Dermis microvascular lymphatic vessel endothelial cell (primary cell): ENCODE data around the gene CEBPA. TPM values are rescaled to one million over a fixed set of nuclear protein-coding genes. Genes with fewer than 3 reads are reported as not detected.
A peak's percentile ranks its signal among the peaks of the same experiment; 100 is the strongest.

Experiments used
- DNase-seq, 2 donors: peaks; one replicate each; pipeline versions ENCODE4 v3.0.0 to v3.0.0-alpha.2; 2010; ENCODE audit warnings: low read depth in 2 of 2
- total RNA-seq: library from RNA; depleted of rRNA; stranded (reverse); fragments of >200 nt; gene quantifications from 2 replicates; pipeline ENCODE4 v1.2.1, GENCODE V29; 2014

CEBPA gene
- 0.13 TPM in 2 replicates for total RNA-seq

GRCh38 chr19:33302175-33302973 is at the start of gene CEBPA:
Gene CEBPA (minus strand): TSS chr19:33302534. CDS start chr19:33302414, 120 bp downstream.
- DNase-seq: peak; percentile 61 to 86

DNA sequence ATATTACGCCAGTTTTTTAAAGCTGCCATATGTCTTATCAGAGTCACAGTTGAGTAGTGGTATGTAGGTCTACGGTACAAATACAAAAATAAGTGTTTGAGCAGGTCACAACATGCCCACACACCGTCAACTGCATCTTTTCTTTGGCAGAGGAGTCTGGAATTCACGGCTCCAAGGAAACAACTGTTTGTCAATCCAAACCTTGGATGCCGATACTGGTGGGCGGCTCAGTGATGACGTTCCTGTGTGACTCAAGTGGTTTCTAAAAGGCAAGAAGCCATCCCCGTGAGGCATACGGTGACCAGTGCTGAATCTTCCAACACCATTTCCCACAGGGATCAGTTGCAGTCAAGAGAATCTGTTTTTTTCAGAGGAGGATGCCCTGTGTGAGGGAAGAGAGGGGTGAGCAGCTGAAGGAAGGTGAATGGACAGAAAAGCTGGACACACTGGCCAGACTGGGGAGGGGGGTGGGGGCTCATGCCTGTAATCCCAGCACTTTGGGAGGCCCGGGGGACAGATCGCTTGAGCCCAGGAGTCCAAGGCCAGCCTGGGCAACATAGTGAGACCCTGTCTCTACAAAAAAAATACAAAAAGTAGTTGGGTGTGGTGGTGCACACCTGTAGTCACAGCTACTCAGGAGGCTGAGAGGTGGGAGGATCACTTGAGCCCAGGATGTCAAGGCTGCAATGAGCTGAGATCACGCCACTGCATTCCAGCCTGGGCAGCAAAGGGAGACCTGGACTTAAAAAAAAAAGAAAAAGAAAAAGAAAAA is 48.4 kb upstream of the CEBPA start:
- DNase-seq: no peak

DNA sequence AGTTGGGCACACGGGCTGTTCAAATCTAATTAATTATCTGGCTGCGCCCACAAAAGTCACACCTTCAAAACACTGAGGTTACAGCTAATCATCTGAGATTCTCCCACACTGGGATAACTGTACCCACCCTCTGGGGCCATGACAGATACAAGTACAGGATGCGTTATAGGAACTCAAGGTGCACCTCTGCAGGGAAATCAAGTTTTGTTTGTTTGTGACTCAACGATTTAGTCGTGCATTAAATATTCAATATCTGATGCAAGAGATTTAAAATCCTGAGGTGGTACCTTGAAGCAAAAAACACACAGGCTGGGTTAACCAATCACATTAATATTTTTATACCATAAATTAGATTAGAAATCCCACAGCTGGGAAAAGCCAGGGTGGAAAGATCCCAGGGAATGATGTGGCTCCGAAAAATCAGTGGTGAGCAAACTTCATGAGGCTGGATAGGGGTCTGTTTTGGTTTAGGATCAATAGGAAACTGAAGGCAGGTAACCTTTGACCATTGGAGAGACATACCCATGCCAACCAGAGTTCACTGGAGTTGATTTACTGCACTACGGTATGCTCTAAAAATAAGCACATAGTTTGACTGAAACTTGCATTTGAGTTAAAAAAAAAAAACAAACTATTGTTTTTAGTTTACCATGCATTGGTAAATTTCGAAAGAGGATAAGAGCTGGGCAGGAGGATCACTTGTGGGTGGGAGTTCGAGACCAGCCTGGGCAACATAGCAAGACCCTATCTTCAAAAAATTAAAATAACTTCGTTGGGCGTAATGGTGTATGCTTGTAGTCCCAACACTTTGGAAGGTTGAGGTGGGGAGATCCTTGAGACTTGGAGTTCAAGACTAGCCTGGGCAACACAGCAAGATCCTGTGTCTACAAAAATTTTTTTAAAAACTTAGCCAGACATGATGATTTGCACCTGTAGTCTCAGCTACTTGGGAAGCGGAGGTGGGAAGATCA is 47.3 kb upstream of the CEBPA start:
- no peak for DNase-seq

DNA sequence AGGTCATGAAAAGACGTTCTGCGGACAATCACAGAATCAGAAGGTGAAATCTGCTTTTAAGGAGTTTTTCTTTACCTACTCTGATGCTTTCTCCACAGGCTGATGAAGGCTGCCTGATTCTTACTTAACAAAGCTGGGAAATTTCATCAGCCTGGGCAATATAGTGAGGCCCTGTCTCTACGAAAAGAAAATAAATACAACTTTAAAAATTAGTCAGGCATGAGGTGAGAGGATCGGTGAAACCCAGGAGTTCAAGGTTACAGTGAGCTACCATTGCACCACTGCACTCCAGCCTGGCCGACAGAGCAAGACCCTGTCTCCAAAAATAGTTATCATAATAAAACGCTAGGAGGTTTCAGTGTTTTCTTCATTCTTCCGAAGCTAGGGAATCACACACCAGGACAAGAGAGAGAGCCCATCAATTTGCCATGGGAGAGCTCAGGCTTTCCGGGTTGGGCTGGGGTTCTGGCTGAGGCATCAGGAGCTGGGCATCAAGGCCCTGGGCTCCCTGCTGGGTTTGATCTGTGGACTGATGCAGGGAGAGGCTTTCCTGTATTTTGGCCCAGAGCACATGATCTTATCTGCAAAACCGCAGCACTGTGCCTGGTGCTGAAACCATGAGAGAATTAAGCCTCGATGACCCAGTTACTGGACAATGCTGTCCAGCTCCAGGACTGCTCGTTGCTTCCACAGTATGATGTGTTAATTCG is 46.1 kb upstream of the CEBPA start:
- DNase-seq: no peak

DNA sequence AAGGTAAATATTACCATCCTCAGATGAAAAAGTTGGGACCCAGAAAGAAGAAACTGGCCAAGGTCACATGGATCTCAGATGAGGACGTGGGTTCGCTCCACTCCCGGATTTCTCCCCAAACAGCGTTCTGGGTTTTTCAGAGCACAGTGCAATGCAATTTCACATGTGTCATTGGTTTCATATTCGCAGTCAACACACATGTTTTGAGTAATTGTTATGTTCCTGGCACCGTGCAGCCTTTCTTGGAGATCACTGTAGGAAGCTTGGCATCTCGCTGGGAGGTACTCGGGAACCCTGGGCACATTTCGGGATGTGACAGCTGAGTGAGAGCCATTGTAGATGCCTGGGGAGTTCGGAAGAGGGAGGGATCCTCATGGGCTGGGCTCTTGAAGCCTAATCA is 45.0 kb upstream of the CEBPA start:
- DNase-seq: no peak

DNA sequence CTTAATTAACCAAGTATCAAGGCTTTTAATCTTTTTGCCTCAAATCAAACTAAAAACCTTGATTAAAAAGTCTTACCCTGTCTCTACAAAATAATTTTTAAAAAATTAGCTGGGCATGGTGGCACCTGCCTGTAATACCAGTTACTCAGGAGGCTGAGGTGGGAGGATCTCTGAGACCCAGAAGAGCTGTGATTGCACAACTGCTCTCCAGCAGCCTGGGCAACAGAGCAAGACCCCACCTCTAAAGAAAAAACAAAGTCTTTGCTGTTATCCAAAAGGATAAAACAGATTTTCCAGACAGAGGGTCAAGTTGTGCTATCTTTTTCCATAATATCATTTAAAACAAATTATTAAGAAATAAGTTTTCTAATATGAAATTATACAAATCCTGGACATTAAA is 44.3 kb upstream of the CEBPA start:
- no peak for DNase-seq

GRCh38 chr19:33345163-33345562 is 42.8 kb upstream of the CEBPA start:
- no peak for DNase-seq

DNA sequence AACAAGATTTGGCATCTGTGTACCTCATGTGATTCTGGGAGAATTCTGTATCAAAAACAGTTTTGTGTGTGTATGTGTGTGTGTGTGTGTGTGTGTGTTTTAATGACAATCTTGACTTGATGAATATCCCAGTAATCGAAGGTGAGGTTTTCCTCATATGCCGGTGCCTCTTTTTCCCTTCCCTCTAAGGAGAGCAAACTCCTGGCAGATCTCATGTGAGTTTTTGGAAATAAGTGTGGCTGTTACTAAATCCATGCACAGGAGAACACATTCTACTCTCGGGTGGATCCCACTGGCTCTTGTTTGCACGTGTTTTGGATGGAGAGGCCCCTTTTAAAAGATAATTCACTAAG is 42.2 kb upstream of the CEBPA start:
- DNase-seq: no peak

DNA sequence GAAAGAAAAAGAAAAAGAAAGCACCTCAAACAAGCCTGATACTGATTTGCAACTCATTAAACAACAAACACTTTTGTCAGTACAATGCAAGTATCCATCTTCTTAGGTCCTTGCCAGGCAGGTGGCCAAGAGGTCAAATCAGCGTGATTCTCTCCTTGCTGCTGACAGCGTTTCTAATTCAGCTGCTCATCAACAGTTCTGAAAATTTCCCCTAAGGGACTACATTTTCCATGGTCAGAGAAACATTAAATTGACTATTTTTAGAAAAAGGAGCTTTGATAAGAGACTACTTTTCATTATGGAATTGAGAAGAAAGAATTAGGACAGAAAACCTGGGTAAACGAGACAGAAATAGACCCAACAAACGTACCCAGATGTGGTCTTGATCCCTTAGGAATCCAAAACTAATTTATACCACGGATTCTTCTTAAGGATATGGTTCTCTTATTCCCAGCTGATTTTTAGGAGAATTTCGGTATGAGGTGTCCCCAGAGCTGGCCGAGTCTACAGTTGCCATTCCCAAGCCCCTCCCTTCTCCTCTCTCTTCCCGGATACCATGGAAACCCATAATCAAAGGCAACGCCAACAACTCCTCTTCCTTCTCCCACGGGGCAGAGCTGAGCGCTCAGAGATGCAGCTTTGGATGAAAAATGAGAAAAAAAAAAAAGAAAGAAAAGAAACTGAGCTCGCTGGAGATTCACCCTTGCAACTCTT is 41.7 kb upstream of the CEBPA start:
- DNase-seq: no peak

- DNase-seq: no peak
These were observed 41.0 kb upstream of the CEBPA start for GRCh38 chr19:33343301-33343700.

DNA sequence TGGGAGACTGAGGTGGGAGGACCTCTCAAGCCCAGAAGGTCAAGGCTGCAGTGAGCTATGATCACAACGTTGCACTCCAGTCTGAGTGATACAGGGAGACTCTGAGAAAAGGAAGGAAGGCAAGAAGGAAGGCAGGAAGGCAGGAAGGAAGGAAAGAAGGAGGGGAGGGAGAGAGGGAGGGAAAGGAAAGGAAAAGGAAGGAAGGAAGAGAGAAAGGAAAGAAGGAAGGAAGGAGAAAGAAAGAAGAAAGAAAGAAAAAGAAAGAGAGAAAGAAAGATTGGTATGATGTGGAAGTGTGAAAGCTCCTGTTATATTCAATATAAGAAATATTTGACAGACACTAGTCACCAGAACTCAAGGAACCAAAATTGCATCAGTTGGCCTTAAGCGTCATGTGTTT is 38.7 kb upstream of the CEBPA start:
- DNase-seq: no peak

DNA sequence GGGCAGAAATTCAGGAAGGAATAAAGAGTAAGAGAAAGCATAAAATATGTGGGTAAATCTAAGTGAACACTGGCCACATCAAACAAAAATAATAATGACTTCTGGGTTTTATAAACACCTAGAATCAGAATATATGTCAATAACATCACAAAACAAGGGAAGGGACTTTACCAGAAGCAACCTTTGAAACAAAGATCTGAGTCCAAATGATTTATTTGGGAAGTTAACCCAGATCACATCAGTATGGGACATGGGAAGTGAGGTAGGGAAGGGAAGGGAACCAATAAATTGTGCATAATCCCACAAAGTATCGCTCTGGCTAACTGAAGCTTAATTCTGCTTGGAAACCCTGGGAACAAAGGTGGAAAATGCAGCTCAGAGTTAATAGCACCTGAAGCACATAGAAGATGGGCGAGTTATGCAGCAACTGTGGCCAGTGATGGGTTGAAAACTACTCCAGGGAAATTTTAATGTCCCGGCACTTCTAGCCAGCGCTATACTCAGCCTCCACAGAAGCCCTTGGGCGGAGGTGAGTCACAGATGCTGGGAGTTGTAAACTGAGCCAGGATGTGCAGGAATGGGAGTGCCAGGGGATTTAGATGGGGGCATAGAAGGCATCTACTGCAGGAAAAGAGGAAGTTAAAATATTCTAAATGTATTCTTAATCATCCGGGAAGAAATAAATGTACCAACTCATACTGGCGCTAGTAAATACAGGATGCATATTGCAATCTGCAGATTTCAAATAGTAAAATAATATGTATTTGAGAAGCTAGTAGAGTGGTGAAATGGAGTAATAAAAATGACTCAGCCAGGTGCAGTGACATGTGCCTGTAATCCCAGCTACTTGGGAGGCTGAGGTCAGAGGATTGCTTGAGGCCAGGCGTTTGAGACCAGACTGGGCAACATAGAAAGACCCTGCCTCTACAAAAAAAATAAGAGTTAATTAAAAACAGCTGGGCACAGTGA is 37.0 kb upstream of the CEBPA start:
- DNase-seq: no peak

GRCh38 chr19:33335446-33335845 is 33.1 kb upstream of the CEBPA start:
- no peak for DNase-seq

- DNase-seq: no peak
These were observed 31.9 kb upstream of the CEBPA start for GRCh38 chr19:33334271-33334670.

DNA sequence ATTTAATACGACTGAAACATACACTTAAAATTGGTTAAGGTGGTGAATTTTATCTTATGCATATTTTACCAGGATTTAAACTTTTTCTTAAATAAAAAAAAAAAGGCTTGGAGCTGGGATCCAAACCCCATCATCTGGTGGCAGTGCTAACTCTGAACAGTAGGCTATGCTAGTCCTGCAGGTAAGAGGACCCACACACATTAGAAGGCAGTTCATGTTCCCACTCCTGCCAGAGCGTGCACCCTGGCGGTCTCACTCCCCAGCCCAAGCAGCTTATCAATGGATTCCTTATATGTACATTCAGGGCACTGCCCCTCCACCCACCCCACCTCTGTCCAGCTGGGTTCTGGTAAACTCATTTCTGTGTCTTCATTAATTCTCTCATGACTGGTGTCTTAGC is 31.3 kb upstream of the CEBPA start:
- DNase-seq: no peak

- DNase-seq: no peak
These were observed 30.8 kb upstream of the CEBPA start for GRCh38 chr19:33333151-33333550.

GRCh38 chr19:33332248-33332647 is 29.9 kb upstream of the CEBPA start:
- DNase-seq: no peak

DNA sequence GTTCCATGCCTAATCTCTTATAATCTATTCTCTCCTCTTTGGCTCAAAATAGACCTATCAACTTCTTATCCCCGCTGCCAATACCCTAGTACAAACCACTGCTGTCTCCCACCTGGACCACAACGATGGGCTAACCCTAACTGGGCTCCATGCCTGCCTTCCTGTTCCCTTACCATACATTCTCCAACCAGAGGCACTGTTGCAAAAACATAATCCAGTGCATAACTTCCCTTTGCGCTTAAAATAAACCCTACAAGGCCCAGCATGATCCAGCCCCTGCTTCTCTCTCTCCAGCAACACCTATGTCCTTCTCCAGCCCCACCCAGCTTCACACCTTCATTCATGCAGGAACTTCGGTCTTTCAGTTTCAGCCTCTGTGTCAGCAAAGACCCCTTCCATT is 27.4 kb upstream of the CEBPA start:
- DNase-seq: no peak

- no peak for DNase-seq
These were observed 26.7 kb upstream of the CEBPA start for GRCh38 chr19:33329060-33329459.
